Measurements from ENCODE around the gene GDAP1L1.
A peak's percentile ranks its signal among the peaks of the same experiment; 100 is the strongest.

The GDAP1L1 gene

DNA sequence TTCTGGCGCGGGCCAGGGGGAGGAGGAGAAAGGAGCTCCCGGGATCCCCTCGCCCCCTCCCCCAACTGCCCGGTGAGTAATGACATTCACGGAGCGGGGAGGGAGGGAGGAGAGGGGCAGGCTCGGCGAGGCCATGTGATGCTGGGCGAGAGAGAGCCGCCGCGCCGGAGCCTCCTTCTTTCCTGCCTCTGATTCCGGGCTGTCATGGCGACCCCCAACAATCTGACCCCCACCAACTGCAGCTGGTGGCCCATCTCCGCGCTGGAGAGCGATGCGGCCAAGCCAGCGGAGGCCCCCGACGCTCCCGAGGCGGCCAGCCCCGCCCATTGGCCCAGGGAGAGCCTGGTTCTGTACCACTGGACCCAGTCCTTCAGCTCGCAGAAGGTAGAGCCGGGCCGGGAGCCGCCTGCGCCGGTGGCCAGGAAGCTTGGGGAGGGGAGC is at the start of gene GDAP1L1:
GDAP1L1 (plus strand) TSS at position 178 of the 441 bp plus-strand sequence; CDS start at position 205, 27 bp downstream.
- Histone ChIP-seq H3K27me3 (replicated peaks; ENCODE audit: control insufficient read depth, insufficient read depth, low read length) (peaks cover 11% of the 10 kb centered on the region), H3K4me1 (ENCODE audit: control insufficient read depth, insufficient read depth, low read length) (peaks cover 3% of the 10 kb centered on the region), H3K9me3 (ENCODE audit: control insufficient read depth, low read length) (no peaks in the 10 kb centered on the region), H3K4me3 (ENCODE audit: low read length) (peak within 1 kb of the TSS; percentile 61), H3K9ac (ENCODE audit: low read length) (no peak within 1 kb of the TSS), H3K36me3 (ENCODE audit: control insufficient read depth, insufficient read depth, low read length, severe bottlenecking) (no peaks in the 10 kb centered on the region)
- DNase-seq (ENCODE audit: low read depth), result peak; percentile 15

DNA sequence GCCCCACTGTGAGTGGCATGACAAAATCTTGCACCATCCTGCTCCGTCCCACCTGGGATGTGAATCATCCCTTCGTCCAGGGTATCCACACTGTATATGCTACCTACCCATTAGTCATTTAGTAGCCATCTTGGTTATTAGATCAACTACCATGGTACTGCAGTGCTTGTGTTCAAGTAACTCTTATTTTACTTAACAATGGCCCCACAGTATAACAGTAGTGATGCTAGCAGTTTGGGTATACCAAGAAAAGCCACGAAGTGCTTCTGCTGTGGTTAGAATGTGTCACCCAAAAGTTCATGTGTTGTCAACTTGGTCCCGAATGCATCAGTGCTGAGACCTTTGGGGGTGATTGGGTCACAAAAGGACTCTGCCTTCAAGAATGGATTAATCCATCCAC is 48.2 kb upstream of the GDAP1L1 start:
- Histone ChIP-seq H3K27me3 (replicated peaks; ENCODE audit: control insufficient read depth, insufficient read depth, low read length) (no peaks in the 10 kb centered on the region), H3K4me3 (ENCODE audit: low read length) (no peak overlapping the region), H3K9me3 (ENCODE audit: control insufficient read depth, low read length) (no peaks in the 10 kb centered on the region), H3K36me3 (ENCODE audit: control insufficient read depth, insufficient read depth, low read length, severe bottlenecking) (peaks cover 69% of the 10 kb centered on the region), H3K9ac (ENCODE audit: low read length) (no peak overlapping the region), H3K4me1 (ENCODE audit: control insufficient read depth, insufficient read depth, low read length) (peaks cover 37% of the 10 kb centered on the region)
- DNase-seq (ENCODE audit: low read depth), result no peak

DNA sequence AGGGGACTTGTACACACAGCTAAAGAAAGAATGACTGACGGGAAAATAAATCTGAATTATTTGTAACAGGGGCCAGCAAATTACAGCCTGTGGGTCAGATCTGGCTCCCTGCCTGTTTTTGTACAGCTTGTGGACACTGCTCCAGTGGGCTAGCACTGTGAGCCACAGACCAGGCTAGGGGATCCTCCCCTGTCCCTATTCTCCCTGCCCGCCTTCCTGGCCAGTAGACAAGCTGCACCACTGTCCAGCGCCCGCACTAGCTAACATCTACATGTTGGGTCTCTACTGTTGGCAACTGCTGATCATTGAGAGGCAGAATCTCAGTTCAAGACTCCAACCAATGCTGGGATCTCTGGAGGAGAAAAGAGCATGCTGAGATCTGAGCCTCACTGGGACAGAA is 47.2 kb upstream of the GDAP1L1 start:
- Histone ChIP-seq H3K36me3 (ENCODE audit: control insufficient read depth, insufficient read depth, low read length, severe bottlenecking) (peaks cover 75% of the 10 kb centered on the region), H3K9me3 (ENCODE audit: control insufficient read depth, low read length) (no peaks in the 10 kb centered on the region), H3K27me3 (replicated peaks; ENCODE audit: control insufficient read depth, insufficient read depth, low read length) (no peaks in the 10 kb centered on the region), H3K4me1 (ENCODE audit: control insufficient read depth, insufficient read depth, low read length) (peaks cover 46% of the 10 kb centered on the region), H3K4me3 (ENCODE audit: low read length) (peak overlapping the region; percentile 24), H3K9ac (ENCODE audit: low read length) (no peak overlapping the region)
- no peak for DNase-seq (ENCODE audit: low read depth)

DNA sequence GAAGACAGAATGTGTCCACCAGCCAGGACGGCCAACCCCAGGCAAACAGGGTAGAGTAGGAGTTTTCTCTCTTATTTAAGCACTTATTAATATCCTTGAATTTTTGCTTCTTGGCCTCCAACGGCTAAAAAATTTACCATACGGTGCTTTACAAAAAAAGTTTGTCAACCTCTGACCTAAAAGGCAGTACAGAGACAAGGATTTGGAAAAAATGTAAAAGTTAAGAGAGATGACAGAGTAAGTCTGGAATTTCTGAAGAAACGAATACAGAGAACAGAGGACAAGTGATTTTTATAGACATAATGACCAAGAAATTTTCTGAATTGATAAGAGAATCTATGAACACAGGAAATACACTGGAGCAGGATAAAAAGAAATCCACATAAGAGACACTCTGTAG is 46.7 kb upstream of the GDAP1L1 start:
- Histone ChIP-seq H3K9ac (ENCODE audit: low read length) (no peak overlapping the region), H3K4me1 (ENCODE audit: control insufficient read depth, insufficient read depth, low read length) (peaks cover 49% of the 10 kb centered on the region), H3K36me3 (ENCODE audit: control insufficient read depth, insufficient read depth, low read length, severe bottlenecking) (peaks cover 80% of the 10 kb centered on the region), H3K9me3 (ENCODE audit: control insufficient read depth, low read length) (no peaks in the 10 kb centered on the region), H3K27me3 (replicated peaks; ENCODE audit: control insufficient read depth, insufficient read depth, low read length) (no peaks in the 10 kb centered on the region), H3K4me3 (ENCODE audit: low read length) (peak overlapping the region; percentile 24)
- DNase-seq (ENCODE audit: low read depth), result no peak

DNA sequence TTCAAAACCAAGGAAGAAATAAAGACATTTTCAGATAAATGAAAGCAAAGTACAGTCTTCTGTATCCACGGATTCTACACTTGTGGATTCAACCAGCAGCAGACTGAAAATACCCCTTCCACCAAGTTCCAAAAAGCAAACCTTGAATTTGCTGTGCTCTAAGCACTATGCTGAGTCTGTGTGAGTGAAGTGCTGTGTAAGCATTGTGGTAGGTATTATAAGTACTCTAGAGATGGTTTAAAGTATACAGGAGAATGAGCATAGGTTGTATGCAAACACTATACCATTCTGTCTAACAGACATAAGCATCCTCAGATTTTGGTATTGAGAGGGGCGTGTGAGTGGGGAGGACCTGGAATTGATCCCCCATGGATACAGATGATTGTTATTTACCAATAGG is 46.1 kb upstream of the GDAP1L1 start:
- Histone ChIP-seq H3K27me3 (replicated peaks; ENCODE audit: control insufficient read depth, insufficient read depth, low read length) (no peaks in the 10 kb centered on the region), H3K4me1 (ENCODE audit: control insufficient read depth, insufficient read depth, low read length) (peaks cover 49% of the 10 kb centered on the region), H3K4me3 (ENCODE audit: low read length) (no peak overlapping the region), H3K36me3 (ENCODE audit: control insufficient read depth, insufficient read depth, low read length, severe bottlenecking) (peaks cover 83% of the 10 kb centered on the region), H3K9ac (ENCODE audit: low read length) (no peak overlapping the region), H3K9me3 (ENCODE audit: control insufficient read depth, low read length) (no peaks in the 10 kb centered on the region)
- no peak for DNase-seq (ENCODE audit: low read depth)

DNA sequence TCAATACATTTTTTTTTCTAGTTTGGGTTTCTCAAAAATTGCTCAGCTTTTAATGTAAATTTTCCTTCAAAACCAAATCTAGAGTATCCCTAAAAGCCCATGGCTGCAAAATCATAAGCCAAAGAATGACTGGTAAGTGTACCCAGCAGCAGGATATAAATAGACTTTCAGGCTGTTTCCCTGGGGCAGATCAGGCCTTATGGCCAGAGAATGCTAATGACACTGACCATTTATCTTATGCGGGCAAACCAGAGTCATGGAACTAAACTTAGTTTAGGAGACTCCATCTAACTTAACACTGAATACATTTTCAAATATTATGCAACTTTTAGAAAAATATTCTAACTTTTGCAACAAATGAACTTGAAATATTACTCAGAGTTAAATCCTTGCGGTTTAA is 43.9 kb upstream of the GDAP1L1 start:
- H3K9ac ChIP-seq (ENCODE audit: low read length), result no peak overlapping the region
- no peak overlapping the region for H3K4me3 ChIP-seq (ENCODE audit: low read length)
- peaks cover 62% of the 10 kb centered on the region for H3K4me1 ChIP-seq (ENCODE audit: control insufficient read depth, insufficient read depth, low read length)
- peak; percentile 42 for DNase-seq (ENCODE audit: low read depth)
- no peaks in the 10 kb centered on the region for H3K9me3 ChIP-seq (ENCODE audit: control insufficient read depth, low read length)
- peaks cover 65% of the 10 kb centered on the region for H3K36me3 ChIP-seq (ENCODE audit: control insufficient read depth, insufficient read depth, low read length, severe bottlenecking)
- no peaks in the 10 kb centered on the region for H3K27me3 ChIP-seq (replicated peaks; ENCODE audit: control insufficient read depth, insufficient read depth, low read length)

DNA sequence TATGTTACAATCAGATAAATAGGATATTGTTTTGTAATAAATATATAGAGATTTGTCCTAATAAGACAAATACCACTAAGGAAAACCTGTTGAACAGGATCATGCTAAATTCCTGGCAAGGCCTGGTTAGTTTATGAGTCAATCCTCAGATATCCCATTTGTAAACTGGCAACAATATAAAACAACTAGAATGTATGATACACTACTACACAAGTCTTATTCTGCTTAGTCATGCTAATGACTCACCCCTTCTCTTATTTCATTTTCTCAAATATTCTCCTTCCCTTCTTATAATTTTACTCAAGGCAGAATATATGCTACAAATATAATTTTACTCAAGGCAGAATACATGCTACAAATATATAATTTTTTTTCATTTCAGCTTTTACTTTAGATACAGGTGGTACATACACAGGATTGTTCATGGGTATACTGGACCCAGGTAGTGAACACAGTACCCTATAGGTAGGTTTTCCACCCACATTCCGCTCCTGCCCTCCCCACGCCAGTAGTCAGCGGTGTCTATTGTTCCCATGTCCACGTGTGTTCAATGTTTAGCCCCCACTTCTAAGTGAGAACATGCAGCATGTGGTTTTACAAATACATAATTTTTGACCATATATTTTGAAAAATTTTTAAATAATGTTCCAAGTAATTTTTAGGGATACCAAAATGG is 42.8 kb upstream of the GDAP1L1 start:
- no peaks in the 10 kb centered on the region for H3K9me3 ChIP-seq (ENCODE audit: control insufficient read depth, low read length)
- H3K27me3 ChIP-seq (replicated peaks; ENCODE audit: control insufficient read depth, insufficient read depth, low read length), result no peaks in the 10 kb centered on the region
- peaks cover 57% of the 10 kb centered on the region for H3K36me3 ChIP-seq (ENCODE audit: control insufficient read depth, insufficient read depth, low read length, severe bottlenecking)
- peak overlapping the region; percentile 72 for H3K9ac ChIP-seq (ENCODE audit: low read length)
- H3K4me3 ChIP-seq (ENCODE audit: low read length), result peak overlapping the region; percentile 67
- DNase-seq (ENCODE audit: low read depth), result peak; percentile 92
- H3K4me1 ChIP-seq (ENCODE audit: control insufficient read depth, insufficient read depth, low read length), result peaks cover 72% of the 10 kb centered on the region

DNA sequence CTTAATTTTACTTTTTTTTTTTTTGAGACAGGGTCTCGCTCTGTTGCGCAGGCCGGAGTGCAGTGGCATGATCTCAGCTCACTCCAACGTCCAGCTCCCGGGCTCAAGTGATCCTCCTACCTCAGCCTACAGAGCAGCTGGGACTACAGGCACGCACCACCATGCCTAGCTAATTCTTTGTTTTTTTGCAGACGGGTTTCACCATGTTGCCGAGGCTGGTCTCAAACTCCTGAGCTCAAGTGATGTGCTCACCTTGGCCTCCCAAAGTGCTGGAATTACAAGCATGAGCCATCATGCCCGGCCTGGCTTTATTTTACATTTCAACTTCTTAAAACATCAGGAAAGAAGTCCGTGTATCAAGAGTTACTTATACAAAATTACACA is 42.3 kb upstream of the GDAP1L1 start:
- DNase-seq (ENCODE audit: low read depth), result no peak
- Histone ChIP-seq H3K4me3 (ENCODE audit: low read length) (peak overlapping the region; percentile 67), H3K9ac (ENCODE audit: low read length) (peak overlapping the region; percentile 72), H3K36me3 (ENCODE audit: control insufficient read depth, insufficient read depth, low read length, severe bottlenecking) (peaks cover 52% of the 10 kb centered on the region), H3K9me3 (ENCODE audit: control insufficient read depth, low read length) (no peaks in the 10 kb centered on the region), H3K27me3 (replicated peaks; ENCODE audit: control insufficient read depth, insufficient read depth, low read length) (no peaks in the 10 kb centered on the region), H3K4me1 (ENCODE audit: control insufficient read depth, insufficient read depth, low read length) (peaks cover 72% of the 10 kb centered on the region)

DNA sequence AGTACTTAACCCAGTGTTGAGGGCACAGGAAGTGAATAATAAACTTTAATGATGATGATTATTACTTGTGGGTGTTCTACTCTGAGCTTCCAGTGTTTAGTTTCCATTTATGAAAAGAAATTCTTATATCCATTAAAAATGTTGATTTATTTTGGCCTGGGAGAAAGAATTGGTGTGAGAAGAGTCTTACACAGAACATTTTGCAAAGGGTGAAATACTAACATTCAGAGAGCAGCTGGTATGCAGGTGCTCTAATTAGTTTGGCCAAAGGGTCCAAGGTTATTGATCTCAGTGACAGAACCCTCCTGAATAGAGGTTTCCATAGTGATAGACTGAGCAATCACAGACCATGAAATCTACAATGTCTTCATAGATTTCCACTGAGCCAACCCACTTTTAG is 41.0 kb upstream of the GDAP1L1 start:
- no peak for DNase-seq (ENCODE audit: low read depth)

DNA sequence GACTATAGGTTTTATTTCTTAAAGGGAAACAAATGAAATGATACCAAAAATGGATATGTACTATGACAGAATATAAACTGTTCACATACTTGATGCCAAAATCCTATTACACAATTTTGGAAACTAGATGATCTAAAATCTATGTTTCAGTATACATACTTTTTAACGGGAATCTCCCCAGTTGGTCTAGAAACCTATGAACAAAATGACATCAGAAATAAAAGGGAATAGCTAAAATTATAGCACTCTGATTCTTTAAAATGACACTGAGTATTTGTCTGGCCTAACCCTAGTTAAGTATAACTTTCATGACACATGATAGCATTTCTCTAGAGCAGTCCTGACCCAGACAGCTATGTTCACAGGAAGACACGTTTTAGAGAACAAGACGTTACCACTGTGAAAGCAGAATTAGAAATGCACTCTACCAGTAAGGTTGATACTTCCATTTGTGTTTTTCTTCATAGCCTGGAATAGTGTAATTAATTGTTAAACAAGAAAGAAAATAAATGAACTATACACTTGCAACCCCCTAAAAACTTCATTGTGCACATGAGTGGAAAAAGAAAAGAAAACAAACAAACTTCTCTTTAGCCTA is 39.9 kb upstream of the GDAP1L1 start:
- Histone ChIP-seq H3K4me3 (ENCODE audit: low read length) (peak overlapping the region; percentile 92), H3K9ac (ENCODE audit: low read length) (peak overlapping the region; percentile 52), H3K9me3 (ENCODE audit: control insufficient read depth, low read length) (no peaks in the 10 kb centered on the region), H3K4me1 (ENCODE audit: control insufficient read depth, insufficient read depth, low read length) (peaks cover 64% of the 10 kb centered on the region), H3K36me3 (ENCODE audit: control insufficient read depth, insufficient read depth, low read length, severe bottlenecking) (peaks cover 28% of the 10 kb centered on the region), H3K27me3 (replicated peaks; ENCODE audit: control insufficient read depth, insufficient read depth, low read length) (no peaks in the 10 kb centered on the region)
- DNase-seq (ENCODE audit: low read depth), result peak; percentile 54

More for the DNA sequence above, 41.0 kb upstream of the GDAP1L1 start:
- Histone ChIP-seq H3K27me3 (replicated peaks; ENCODE audit: control insufficient read depth, insufficient read depth, low read length) (no peaks in the 10 kb centered on the region), H3K9ac (ENCODE audit: low read length) (no peak overlapping the region), H3K36me3 (ENCODE audit: control insufficient read depth, insufficient read depth, low read length, severe bottlenecking) (peaks cover 39% of the 10 kb centered on the region), H3K4me3 (ENCODE audit: low read length) (no peak overlapping the region), H3K4me1 (ENCODE audit: control insufficient read depth, insufficient read depth, low read length) (peaks cover 60% of the 10 kb centered on the region), H3K9me3 (ENCODE audit: control insufficient read depth, low read length) (no peaks in the 10 kb centered on the region)

DNA sequence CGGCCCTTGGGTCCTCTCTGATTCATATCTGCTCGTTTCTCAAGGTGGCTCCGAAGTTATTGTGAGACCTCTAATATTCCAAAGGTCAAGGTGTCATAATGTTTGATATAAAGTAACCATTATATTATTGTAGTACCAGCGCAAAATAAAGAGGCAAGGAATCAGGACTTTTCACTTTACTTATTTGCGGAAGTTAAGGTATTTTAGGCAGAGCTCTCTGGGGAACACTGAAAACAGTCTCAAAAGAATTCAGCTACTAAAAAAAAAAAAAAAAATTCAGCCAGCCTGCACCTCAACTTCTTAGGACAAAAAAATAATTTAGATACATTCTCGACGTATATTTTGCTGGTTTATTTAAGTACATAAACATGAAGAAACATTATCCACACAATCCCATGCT is 38.9 kb upstream of the GDAP1L1 start:
- peak overlapping the region; percentile 92 for H3K4me3 ChIP-seq (ENCODE audit: low read length)
- peak overlapping the region; percentile 99 for H3K9ac ChIP-seq (ENCODE audit: low read length)
- H3K36me3 ChIP-seq (ENCODE audit: control insufficient read depth, insufficient read depth, low read length, severe bottlenecking), result peaks cover 20% of the 10 kb centered on the region
- H3K9me3 ChIP-seq (ENCODE audit: control insufficient read depth, low read length), result no peaks in the 10 kb centered on the region
- peaks cover 63% of the 10 kb centered on the region for H3K4me1 ChIP-seq (ENCODE audit: control insufficient read depth, insufficient read depth, low read length)
- H3K27me3 ChIP-seq (replicated peaks; ENCODE audit: control insufficient read depth, insufficient read depth, low read length), result no peaks in the 10 kb centered on the region
- DNase-seq (ENCODE audit: low read depth), result no peak

Data from adipocyte (in vitro differentiated cells).